ENCODE results near the gene FBLN2.

DNA sequence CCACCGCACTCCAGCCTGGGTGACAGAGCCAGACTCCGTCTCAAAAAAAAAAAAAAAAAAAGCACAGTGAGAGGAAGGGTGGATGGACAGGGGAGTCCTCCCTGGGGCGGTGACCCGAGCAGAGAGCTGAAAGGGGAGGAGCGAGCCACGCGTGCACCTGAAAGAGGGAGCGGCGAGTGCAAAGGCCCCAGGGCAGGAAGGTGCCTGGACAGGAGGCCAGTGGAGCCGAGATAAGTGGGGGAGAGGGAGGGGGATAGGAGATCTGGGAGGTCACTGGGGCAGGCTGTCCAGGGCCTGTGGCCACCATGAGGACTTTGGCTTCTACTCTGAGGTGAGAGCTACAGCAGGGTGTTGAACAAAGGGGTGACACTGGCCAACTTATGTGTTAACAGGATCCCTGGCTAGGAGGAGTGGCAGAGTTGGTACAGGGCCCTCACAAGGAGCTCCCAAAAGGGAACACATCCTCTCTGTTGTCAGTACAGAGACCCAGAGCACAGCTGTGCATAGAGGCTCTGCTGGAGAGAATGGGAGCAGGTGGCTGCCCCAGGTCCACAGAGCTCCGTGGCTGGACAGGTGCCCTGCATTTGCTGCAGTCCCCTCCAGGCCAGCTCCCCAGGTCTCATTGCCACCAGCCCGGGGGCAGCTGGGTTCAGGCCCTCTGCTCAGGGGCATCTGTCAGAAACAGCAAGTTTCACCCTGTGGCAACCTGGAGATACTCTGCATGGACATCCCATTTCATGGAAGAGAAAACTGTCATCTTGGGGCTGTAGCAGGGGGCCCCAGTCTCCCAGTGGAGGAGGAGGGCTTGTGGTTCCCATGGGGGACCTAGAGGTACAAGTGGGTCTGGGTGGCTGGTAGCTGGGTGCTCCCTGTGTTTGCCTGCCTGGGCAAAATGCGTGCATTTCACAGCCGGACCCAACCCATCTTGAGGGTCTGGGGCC lies 28.5 kb downstream of the FBLN2 start:
- TF ChIP-seq, protein P1, sequence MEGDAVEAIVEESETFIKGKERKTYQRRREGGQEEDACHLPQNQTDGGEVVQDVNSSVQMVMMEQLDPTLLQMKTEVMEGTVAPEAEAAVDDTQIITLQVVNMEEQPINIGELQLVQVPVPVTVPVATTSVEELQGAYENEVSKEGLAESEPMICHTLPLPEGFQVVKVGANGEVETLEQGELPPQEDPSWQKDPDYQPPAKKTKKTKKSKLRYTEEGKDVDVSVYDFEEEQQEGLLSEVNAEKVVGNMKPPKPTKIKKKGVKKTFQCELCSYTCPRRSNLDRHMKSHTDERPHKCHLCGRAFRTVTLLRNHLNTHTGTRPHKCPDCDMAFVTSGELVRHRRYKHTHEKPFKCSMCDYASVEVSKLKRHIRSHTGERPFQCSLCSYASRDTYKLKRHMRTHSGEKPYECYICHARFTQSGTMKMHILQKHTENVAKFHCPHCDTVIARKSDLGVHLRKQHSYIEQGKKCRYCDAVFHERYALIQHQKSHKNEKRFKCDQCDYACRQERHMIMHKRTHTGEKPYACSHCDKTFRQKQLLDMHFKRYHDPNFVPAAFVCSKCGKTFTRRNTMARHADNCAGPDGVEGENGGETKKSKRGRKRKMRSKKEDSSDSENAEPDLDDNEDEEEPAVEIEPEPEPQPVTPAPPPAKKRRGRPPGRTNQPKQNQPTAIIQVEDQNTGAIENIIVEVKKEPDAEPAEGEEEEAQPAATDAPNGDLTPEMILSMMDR (IDR thresholded peaks at IDR 0.05; ENCODE audit: low read depth, low read length, missing input control) = no peak
- TF ChIP-seq GABPA (IDR thresholded peaks at IDR 0.05 in 1 of 2, conservative IDR thresholded peaks at IDR 0.05 in 1 of 2) (no peak), SP1 (IDR thresholded peaks at IDR 0.05) (no peak), JUND (IDR thresholded peaks at IDR 0.05) (no peak), RAD21 (IDR thresholded peaks at IDR 0.05) (no peak), YY1 (IDR thresholded peaks at IDR 0.05) (no peak), EGR1 (IDR thresholded peaks at IDR 0.05; ENCODE audit: low read depth in 2 of 2) (no peak), TAF1 (conservative IDR thresholded peaks at IDR 0.05) (no peak)
- TF ChIP-seq, protein P2, sequence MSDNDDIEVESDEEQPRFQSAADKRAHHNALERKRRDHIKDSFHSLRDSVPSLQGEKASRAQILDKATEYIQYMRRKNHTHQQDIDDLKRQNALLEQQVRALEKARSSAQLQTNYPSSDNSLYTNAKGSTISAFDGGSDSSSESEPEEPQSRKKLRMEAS (IDR thresholded peaks at IDR 0.05) = no peak
- TF ChIP-seq, protein P3, sequence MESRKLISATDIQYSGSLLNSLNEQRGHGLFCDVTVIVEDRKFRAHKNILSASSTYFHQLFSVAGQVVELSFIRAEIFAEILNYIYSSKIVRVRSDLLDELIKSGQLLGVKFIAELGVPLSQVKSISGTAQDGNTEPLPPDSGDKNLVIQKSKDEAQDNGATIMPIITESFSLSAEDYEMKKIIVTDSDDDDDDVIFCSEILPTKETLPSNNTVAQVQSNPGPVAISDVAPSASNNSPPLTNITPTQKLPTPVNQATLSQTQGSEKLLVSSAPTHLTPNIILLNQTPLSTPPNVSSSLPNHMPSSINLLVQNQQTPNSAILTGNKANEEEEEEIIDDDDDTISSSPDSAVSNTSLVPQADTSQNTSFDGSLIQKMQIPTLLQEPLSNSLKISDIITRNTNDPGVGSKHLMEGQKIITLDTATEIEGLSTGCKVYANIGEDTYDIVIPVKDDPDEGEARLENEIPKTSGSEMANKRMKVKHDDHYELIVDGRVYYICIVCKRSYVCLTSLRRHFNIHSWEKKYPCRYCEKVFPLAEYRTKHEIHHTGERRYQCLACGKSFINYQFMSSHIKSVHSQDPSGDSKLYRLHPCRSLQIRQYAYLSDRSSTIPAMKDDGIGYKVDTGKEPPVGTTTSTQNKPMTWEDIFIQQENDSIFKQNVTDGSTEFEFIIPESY (IDR thresholded peaks at IDR 0.05) = no peak
- TF ChIP-seq, protein P4, sequence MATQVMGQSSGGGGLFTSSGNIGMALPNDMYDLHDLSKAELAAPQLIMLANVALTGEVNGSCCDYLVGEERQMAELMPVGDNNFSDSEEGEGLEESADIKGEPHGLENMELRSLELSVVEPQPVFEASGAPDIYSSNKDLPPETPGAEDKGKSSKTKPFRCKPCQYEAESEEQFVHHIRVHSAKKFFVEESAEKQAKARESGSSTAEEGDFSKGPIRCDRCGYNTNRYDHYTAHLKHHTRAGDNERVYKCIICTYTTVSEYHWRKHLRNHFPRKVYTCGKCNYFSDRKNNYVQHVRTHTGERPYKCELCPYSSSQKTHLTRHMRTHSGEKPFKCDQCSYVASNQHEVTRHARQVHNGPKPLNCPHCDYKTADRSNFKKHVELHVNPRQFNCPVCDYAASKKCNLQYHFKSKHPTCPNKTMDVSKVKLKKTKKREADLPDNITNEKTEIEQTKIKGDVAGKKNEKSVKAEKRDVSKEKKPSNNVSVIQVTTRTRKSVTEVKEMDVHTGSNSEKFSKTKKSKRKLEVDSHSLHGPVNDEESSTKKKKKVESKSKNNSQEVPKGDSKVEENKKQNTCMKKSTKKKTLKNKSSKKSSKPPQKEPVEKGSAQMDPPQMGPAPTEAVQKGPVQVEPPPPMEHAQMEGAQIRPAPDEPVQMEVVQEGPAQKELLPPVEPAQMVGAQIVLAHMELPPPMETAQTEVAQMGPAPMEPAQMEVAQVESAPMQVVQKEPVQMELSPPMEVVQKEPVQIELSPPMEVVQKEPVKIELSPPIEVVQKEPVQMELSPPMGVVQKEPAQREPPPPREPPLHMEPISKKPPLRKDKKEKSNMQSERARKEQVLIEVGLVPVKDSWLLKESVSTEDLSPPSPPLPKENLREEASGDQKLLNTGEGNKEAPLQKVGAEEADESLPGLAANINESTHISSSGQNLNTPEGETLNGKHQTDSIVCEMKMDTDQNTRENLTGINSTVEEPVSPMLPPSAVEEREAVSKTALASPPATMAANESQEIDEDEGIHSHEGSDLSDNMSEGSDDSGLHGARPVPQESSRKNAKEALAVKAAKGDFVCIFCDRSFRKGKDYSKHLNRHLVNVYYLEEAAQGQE (IDR thresholded peaks at IDR 0.05) = no peak
